ENCODE measurements around the gene C4orf54. TPM values are rescaled to one million over a fixed set of nuclear protein-coding genes. Genes with fewer than 3 reads are reported as not detected.

C4orf54 gene
- total RNA-seq, 1 experiment from 2014 or later, result not detected

DNA sequence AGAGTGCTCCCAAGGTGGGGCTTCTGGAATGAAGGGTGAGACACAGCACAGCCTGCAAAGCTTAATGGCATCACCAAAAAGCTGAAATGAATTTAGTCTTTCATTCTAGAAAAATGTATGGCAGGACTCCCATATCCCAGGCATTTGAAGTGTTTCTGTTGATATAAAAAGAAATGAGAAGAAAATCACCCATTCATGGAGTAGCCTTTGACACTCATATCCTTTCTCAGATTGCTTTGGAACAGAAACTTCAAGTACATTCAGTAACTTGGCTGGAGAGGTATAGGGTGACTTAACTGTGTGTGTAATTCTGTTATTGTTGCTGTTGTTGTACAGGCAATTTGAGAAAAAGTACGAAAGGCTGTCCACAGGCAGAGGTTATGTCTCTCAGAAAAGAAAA lies 35.3 kb downstream of the C4orf54 start:
- Histone ChIP-seq H3T11ph (ENCODE audit: low read length) (no peak overlapping the region), H3K56ac (ENCODE audit: insufficient read length, low read depth, low read length) (no peak overlapping the region), H4K20me1 (ENCODE audit: control insufficient read depth, insufficient read depth, insufficient read length) (no peaks in the 10 kb centered on the region), H3K27me3 (ENCODE audit: insufficient read depth, low read length) (no peaks in the 10 kb centered on the region), H3K4me1 (ENCODE audit: insufficient read depth, low read length) (no peaks in the 10 kb centered on the region; the same call in 1 of the 2 replicates), H2AK5ac (ENCODE audit: insufficient read length, low read length) (no peak overlapping the region), H2BK20ac (ENCODE audit: low read depth, low read length, poor library complexity, severe bottlenecking) (no peak overlapping the region), H3K18ac (ENCODE audit: insufficient read length, low read depth, low read length) (no peak overlapping the region), H3K27ac (ENCODE audit: insufficient read length, low read depth, low read length) (no peak overlapping the region), H2BK15ac (ENCODE audit: low read depth, low read length) (no peak overlapping the region), H2BK12ac (ENCODE audit: insufficient read length, low read depth, low read length) (no peak overlapping the region), H4K91ac (ENCODE audit: insufficient read length, low read depth, low read length) (no peak overlapping the region), H3K79me1 (ENCODE audit: insufficient read depth, low read depth, low read length, poor library complexity, severe bottlenecking) (no peaks in the 10 kb centered on the region), H3K14ac (ENCODE audit: insufficient read depth, low read length) (no peak overlapping the region), H3K23ac (ENCODE audit: insufficient read length, low read depth, low read length) (no peak overlapping the region), H3K9me3 (ENCODE audit: control insufficient read depth, low read depth, low read length) (no peaks in the 10 kb centered on the region), H3K79me2 (ENCODE audit: insufficient read depth, low read length) (no peaks in the 10 kb centered on the region), H4K5ac (ENCODE audit: insufficient read length, low read depth, low read length) (no peak overlapping the region), H3K4me2 (ENCODE audit: insufficient read depth, insufficient read length, low read length) (no peak overlapping the region), H2BK5ac (ENCODE audit: insufficient read length, low read length) (no peak overlapping the region), H2AFZ (ENCODE audit: low read length) (no peak overlapping the region), H2BK120ac (ENCODE audit: low read depth, low read length, poor library complexity, severe bottlenecking) (no peak overlapping the region), H4K8ac (replicated peaks; ENCODE audit: insufficient read length, low read depth, low read length) (no peak overlapping the region), H3K4ac (ENCODE audit: low read depth, low read length) (no peak overlapping the region), H3K23me2 (ENCODE audit: insufficient read length, low read depth, low read length, poor library complexity, severe bottlenecking) (no peaks in the 10 kb centered on the region), H3K9ac (ENCODE audit: extremely low read depth, insufficient read length, low read length) (no peak overlapping the region)
- no CpG with 5 or more reads among the region's 1 CpG for WGBS (ENCODE audit: extremely low coverage, insufficient read length, low lambda C conversion rate)
- H3K9me3 Mint-ChIP-seq, result no peaks in the 10 kb centered on the region
- no peak overlapping the region for H3K27ac Mint-ChIP-seq
- TF ChIP-seq, protein P1, sequence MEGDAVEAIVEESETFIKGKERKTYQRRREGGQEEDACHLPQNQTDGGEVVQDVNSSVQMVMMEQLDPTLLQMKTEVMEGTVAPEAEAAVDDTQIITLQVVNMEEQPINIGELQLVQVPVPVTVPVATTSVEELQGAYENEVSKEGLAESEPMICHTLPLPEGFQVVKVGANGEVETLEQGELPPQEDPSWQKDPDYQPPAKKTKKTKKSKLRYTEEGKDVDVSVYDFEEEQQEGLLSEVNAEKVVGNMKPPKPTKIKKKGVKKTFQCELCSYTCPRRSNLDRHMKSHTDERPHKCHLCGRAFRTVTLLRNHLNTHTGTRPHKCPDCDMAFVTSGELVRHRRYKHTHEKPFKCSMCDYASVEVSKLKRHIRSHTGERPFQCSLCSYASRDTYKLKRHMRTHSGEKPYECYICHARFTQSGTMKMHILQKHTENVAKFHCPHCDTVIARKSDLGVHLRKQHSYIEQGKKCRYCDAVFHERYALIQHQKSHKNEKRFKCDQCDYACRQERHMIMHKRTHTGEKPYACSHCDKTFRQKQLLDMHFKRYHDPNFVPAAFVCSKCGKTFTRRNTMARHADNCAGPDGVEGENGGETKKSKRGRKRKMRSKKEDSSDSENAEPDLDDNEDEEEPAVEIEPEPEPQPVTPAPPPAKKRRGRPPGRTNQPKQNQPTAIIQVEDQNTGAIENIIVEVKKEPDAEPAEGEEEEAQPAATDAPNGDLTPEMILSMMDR (conservative IDR thresholded peaks at IDR 0.05), result no peak
- no peaks in the 10 kb centered on the region for H3K27me3 Mint-ChIP-seq (ENCODE audit: low read depth)
- no peaks in the 10 kb centered on the region for H3K36me3 Mint-ChIP-seq (ENCODE audit: insufficient read depth in 1 of 3, low read depth in 3 of 3)
- H3K4me3 Mint-ChIP-seq, result no peak overlapping the region
- peaks cover 16 to 19% of the 10 kb centered on the region in 2 experiments for H3K4me1 Mint-ChIP-seq
- no peak for DNase-seq

Measured in H9 (cell line).